Lung (tissue), 12 donors: ENCODE measurements around the gene RRAGD. TPM values are rescaled to one million over a fixed set of nuclear protein-coding genes. Genes with fewer than 3 reads are reported as not detected.

ENCODE experiments used
- ATAC-seq: fragments of 200-7000 bp; cut with Tn5 transposase; one replicate; pipeline ENCODE4 v1.9.1; 2020; ENCODE audit warnings: moderate number of reproducible peaks; ENCODE audit not compliant: insufficient read depth, low FRiP score
- DNase-seq, 3 donors: peaks; one replicate each; pipeline ENCODE4 v3.0.0-alpha.2; 2013 to 2017
- H3K27ac ChIP-seq, 2 donors: one replicate each; pipeline ENCODE4 v1.5.1; 2013; ENCODE audit warnings: mild to moderate bottlenecking in 2 of 2, moderate library complexity in 2 of 2, control low read depth in 1 of 2, inconsistent platforms in 1 of 2, low read depth in 1 of 2, low read length in 1 of 2
- H3K27me3 ChIP-seq, 3 donors: one replicate each; pipeline ENCODE4 v1.5.1; 2013; ENCODE audit warnings: low read length in 2 of 3; ENCODE audit not compliant: control insufficient read depth in 3 of 3, insufficient read depth in 3 of 3
- H3K36me3 ChIP-seq, 4 donors: one replicate each; pipeline ENCODE4 v1.5.1; 2013; ENCODE audit warnings: low read length in 4 of 4, mild to moderate bottlenecking in 1 of 4, moderate library complexity in 1 of 4; ENCODE audit not compliant: control insufficient read depth in 4 of 4, insufficient read depth in 4 of 4
- H3K4me1 ChIP-seq, 5 donors: one replicate each; pipeline ENCODE4 v1.5.1; 2013; ENCODE audit warnings: low read length in 5 of 5, mild to moderate bottlenecking in 2 of 5, moderate library complexity in 1 of 5; ENCODE audit not compliant: control insufficient read depth in 5 of 5, insufficient read depth in 5 of 5
- H3K4me3 ChIP-seq: one replicate; pipeline ENCODE4 v1.5.1; 2013; ENCODE audit warnings: mild to moderate bottlenecking, control low read depth, moderate library complexity
- H3K9ac ChIP-seq, 2 donors: one replicate each; pipeline ENCODE4 v1.5.1; 2013; ENCODE audit warnings: low read length in 2 of 2, control low read depth in 1 of 2; ENCODE audit not compliant: insufficient read depth in 1 of 2
- H3K9me3 ChIP-seq, 4 donors: one replicate each; pipeline ENCODE4 v1.5.1; 2013; ENCODE audit warnings: low read length in 3 of 4, mild to moderate bottlenecking in 1 of 4, moderate library complexity in 1 of 4; ENCODE audit not compliant: control insufficient read depth in 4 of 4, insufficient read depth in 3 of 4
- WGBS, 2 donors: extraction: QIAGEN DNeasy Blood & Tissue Kit; methylation state at CpG; one replicate each; pipeline ENCODE4 v1.1.7; 2013; 5-methylcytosine and 5-hydroxymethylcytosine counted together
- polyA plus RNA-seq, 2 donors: library from polyadenylated mRNA; stranded (reverse); fragments of 200-250 nt; gene quantifications; one replicate each; pipeline ENCODE4 v1.2.1, GENCODE V29; 2013
- total RNA-seq, 2 donors: library from RNA; depleted of rRNA in 1 of 2; stranded (reverse); fragments of >200 nt in 1 of 2; gene quantifications; one replicate each; pipeline ENCODE4 v1.2.1, GENCODE V29; 2014 to 2021
- TF ChIP-seq, protein P1 (sequence below): IDR thresholded peaks from 2 replicates; pipeline ENCODE4 v1.5.1; 2012; ENCODE audit warnings: mild to moderate bottlenecking; ENCODE audit errors: control extremely low read depth, extremely low read depth
- donor health status: control.
- donor health status: control.
- donor health status: Bipolar disorder and iron deficiency.
- donor health status: healthy.
- donor health status: DM: yes; HTN: yes; CAD: no.

RRAGD gene
- total and polyA plus RNA-seq, 4 donors = 12.7 to 40.2 (median 16.8) TPM

DNA sequence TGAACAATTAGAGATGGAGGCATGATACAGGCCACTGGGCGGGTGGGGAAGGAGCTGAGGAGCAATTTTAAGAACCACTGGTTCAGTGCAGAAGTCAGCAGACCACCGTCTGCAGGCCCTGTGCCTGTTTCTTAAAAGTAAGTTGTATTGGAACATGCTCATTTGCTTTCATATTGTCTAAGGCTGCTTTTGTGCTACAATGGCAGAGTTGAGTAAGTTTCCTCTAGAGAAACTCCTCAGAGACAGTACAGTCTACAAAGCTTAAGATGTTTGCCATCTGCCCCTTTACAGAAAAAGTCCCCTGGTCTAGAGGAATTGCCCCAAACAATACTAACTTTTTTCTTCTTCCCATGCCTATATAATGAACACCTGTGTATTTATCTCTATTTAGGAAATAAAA is 31.0 kb downstream of the RRAGD start:
- H3K36me3 ChIP-seq = peaks cover 0 to 6% (median 0%) of the 10 kb centered on the region in 4 donors
- TF ChIP-seq, protein P1, sequence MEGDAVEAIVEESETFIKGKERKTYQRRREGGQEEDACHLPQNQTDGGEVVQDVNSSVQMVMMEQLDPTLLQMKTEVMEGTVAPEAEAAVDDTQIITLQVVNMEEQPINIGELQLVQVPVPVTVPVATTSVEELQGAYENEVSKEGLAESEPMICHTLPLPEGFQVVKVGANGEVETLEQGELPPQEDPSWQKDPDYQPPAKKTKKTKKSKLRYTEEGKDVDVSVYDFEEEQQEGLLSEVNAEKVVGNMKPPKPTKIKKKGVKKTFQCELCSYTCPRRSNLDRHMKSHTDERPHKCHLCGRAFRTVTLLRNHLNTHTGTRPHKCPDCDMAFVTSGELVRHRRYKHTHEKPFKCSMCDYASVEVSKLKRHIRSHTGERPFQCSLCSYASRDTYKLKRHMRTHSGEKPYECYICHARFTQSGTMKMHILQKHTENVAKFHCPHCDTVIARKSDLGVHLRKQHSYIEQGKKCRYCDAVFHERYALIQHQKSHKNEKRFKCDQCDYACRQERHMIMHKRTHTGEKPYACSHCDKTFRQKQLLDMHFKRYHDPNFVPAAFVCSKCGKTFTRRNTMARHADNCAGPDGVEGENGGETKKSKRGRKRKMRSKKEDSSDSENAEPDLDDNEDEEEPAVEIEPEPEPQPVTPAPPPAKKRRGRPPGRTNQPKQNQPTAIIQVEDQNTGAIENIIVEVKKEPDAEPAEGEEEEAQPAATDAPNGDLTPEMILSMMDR = no peak
- DNase-seq (no peak), ATAC-seq (no peak)
- H3K9ac ChIP-seq = no peak overlapping the region
- H3K4me1 ChIP-seq = peaks cover 0 to 1% (median 0%) of the 10 kb centered on the region in 5 donors
- H3K27ac ChIP-seq = no peak overlapping the region
- H3K4me3 ChIP-seq = no peak overlapping the region
- WGBS, 2 donors = 57 to 84% methylated on average over 2 of the region's 2 CpGs
- no peaks in the 10 kb centered on the region for H3K9me3 ChIP-seq
- no peaks in the 10 kb centered on the region for H3K27me3 ChIP-seq

DNA sequence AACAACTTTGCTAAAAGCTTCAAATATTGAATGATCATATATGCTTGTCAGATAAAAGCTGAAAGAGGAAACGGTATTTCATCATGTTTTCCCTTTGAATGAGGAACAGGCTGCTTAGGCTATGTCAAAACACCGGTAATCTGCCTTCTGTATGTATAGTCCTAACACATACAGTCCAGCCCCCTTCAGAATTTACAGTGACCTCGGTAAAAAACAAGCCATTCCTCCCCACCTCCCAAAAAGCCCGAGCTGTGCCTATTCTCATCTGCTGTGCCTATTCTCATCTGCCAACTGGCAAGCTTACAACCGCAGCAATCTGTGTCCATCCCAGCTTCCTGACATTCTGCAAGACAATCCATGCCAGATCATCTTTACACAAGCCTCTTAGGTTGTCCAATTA is 32.8 kb downstream of the RRAGD start:
- WGBS, 2 donors = 17 to 30% methylated on average over 5 of the region's 5 CpGs
- no peak for DNase-seq
- Histone ChIP-seq H3K36me3 (peaks cover 0 to 6% (median 0%) of the 10 kb centered on the region in 4 donors), H3K4me3 (no peak overlapping the region), H3K9me3 (no peaks in the 10 kb centered on the region), H3K27ac (no peak overlapping the region), H3K27me3 (no peaks in the 10 kb centered on the region), H3K4me1 (peaks cover 0 to 3% (median 0%) of the 10 kb centered on the region in 5 donors), H3K9ac (no peak overlapping the region)
- ATAC-seq = no peak
- TF ChIP-seq, protein P1 = no peak

DNA sequence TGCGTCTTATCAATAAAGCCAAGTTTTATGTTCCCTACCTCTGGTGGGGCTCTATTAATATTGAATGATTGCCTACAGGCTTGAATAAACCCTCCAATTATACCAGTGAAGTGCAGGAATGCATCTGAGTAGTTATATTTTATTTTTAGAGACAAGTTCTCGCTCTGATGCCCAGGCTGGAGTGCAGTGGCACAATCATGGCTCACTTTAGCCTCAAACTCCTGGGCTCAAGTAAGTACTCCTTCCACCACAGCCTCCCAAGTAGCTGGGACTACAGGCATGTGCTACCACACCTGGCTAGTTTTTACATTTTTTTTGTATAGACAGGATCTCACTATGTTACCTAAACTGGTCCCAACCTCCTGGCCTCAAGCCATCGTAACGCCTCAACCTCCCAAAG is 33.4 kb downstream of the RRAGD start:
- peaks cover 0 to 3% (median 0%) of the 10 kb centered on the region in 5 donors for H3K4me1 ChIP-seq
- no peak for ATAC-seq
- 88 to 89% methylated on average over 4 of the region's 4 CpGs for WGBS, 2 donors
- H3K36me3 ChIP-seq = peaks cover 0 to 6% (median 0%) of the 10 kb centered on the region in 4 donors
- no peak overlapping the region for H3K9ac ChIP-seq
- H3K9me3 ChIP-seq = no peaks in the 10 kb centered on the region
- no peak overlapping the region for H3K27ac ChIP-seq
- H3K4me3 ChIP-seq = no peak overlapping the region
- TF ChIP-seq, protein P1 = no peak
- H3K27me3 ChIP-seq = no peaks in the 10 kb centered on the region
- no peak for DNase-seq
